ENCODE data around the gene PIGT.

GRCh38 chr20:45406260-45407066 lies 9.5 kb upstream of the PIGT start:
- no peak for TF ChIP-seq CTCF (IDR thresholded peaks at IDR 0.05)
- no peak for TF ChIP-seq POLR2A (IDR thresholded peaks at IDR 0.05)
